GM12878 (cell line): Measurements from ENCODE around the gene SHB. TPM values are rescaled to one million over a fixed set of nuclear protein-coding genes. Genes with fewer than 3 reads are reported as not detected.

ENCODE experiments used
- ATAC-seq: fragments of 200-7000 bp; cut with Tn5 transposase; 3 replicates; pipeline ENCODE4 v1.9.1; 2020; ENCODE audit warnings: mild to moderate bottlenecking, moderate library complexity
- BruUV-seq: library from RNA; stranded (reverse); fragments of 400-500 nt; replicated peaks from 2 replicates; lab custom pipeline; 2021; lab: Mats Ljungman, UMichigan
- CTCF ChIA-PET: fragments of 300-600 bp; sonication (Branson Sonifier 250); formaldehyde crosslinking; extraction: SDS; loops from one replicate; lab custom pipeline; 2021; ENCODE audit warnings: inconsistent platforms; lab: Yijun Ruan, JAX
- POLR2A ChIA-PET: fragments of 350-600 bp; formaldehyde crosslinking; extraction: SDS; loops from one replicate; lab custom pipeline; 2021; ENCODE audit warnings: inconsistent platforms; lab: Charles Lee
- RAD21 ChIA-PET: fragments of 300-600 bp; sonication (Branson Sonifier 250); formaldehyde crosslinking; loops from one replicate; lab custom pipeline; 2023; ENCODE audit warnings: antibody characterized with exemption; ENCODE audit not compliant: unreplicated experiment; lab: Charles Lee
- SMC1A ChIA-PET: fragments of 300-600 bp; sonication (Branson Sonifier 250); formaldehyde crosslinking; loops from one replicate; lab custom pipeline; 2023; ENCODE audit not compliant: unreplicated experiment, uncharacterized antibody; lab: Charles Lee
- DNase-seq: peaks from one replicate; pipeline ENCODE4 v3.0.0-alpha.2; 2011; ENCODE audit warnings: low read depth, low spot score
- FAIRE-seq: peaks from 3 replicates; lab custom pipeline; 2011; peaks lifted over from hg19 to GRCh38; lab: Jason Lieb, UNC
- H2AFZ ChIP-seq: 2 replicates; pipeline ENCODE4 v1.6.0; 2011; ENCODE audit warnings: low read depth, low read length, control low read depth; ENCODE audit not compliant: control insufficient read depth
- H3K27ac ChIP-seq: 2 replicates; pipeline ENCODE4 v1.5.1; 2011; ENCODE audit warnings: control low read depth; ENCODE audit not compliant: control insufficient read depth, insufficient read depth
- H3K27me3 ChIP-seq, 2 experiments: replicated peaks in 1 of 2; 2 replicates each; pipeline versions ENCODE4 v1.6.0 to v1.6.1; 2011; ENCODE audit warnings: low read length in 1 of 2; ENCODE audit not compliant: control insufficient read depth in 2 of 2, insufficient read depth in 2 of 2
- H3K36me3 ChIP-seq, 2 experiments: 2 replicates each; pipeline ENCODE4 v1.5.1; 2011; ENCODE audit warnings: low read length in 1 of 2; ENCODE audit not compliant: control insufficient read depth in 2 of 2, insufficient read depth in 2 of 2
- H3K4me1 ChIP-seq: 2 replicates; pipeline ENCODE4 v1.6.1; 2011; ENCODE audit warnings: mild to moderate bottlenecking, low read length, moderate library complexity, mixed read lengths; ENCODE audit not compliant: control insufficient read depth, insufficient read depth
- H3K4me2 ChIP-seq: 2 replicates; pipeline ENCODE4 v1.6.0; 2011; ENCODE audit warnings: control low read depth; ENCODE audit not compliant: control insufficient read depth, insufficient read depth
- H3K4me3 ChIP-seq: fragments of 200-600 bp; sonication (generic); 2 replicates; pipeline ENCODE4 v1.5.1; 2016
- H3K79me2 ChIP-seq: 2 replicates; pipeline ENCODE4 v1.6.0; 2011; ENCODE audit warnings: low read length; ENCODE audit not compliant: control insufficient read depth, insufficient read depth
- H3K9ac ChIP-seq: 2 replicates; pipeline ENCODE4 v1.8.0; 2011; ENCODE audit warnings: low read length, control low read depth, mixed read lengths; ENCODE audit not compliant: control insufficient read depth, insufficient read depth
- H3K9me3 ChIP-seq: replicated peaks from 3 replicates; pipeline ENCODE4 v1.5.1; 2011; ENCODE audit warnings: mild to moderate bottlenecking, low read length; ENCODE audit not compliant: control insufficient read depth, insufficient read depth
- H4K20me1 ChIP-seq: 2 replicates; pipeline ENCODE4 v1.6.0; 2011; ENCODE audit not compliant: control insufficient read depth, insufficient read depth
- ASH2L ChIP-seq: fragments of 300-600, 200-600 bp; sonication (generic); IDR thresholded peaks from 2 replicates; pipeline ENCODE4 v1.6.1; 2017; ENCODE audit warnings: low read depth, mild to moderate bottlenecking, borderline replicate concordance
- BRCA1 ChIP-seq: IDR thresholded peaks from 2 replicates; pipeline ENCODE4 v1.6.1; 2011; ENCODE audit warnings: low read depth, low read length, improper control_type of control experiment
- HDAC2 ChIP-seq: fragments of 200-600 bp; sonication (generic); IDR thresholded peaks from 2 replicates; pipeline ENCODE4 v1.6.1; 2017
- RFX5 ChIP-seq: IDR thresholded peaks from 2 replicates; pipeline ENCODE4 v1.6.1; 2011; ENCODE audit warnings: low read depth, low read length, improper control_type of control experiment
- WGBS: methylation state at CpG from one replicate; pipeline ENCODE4 v1.1.6; 2016; ENCODE audit warnings: low lambda C conversion rate; ENCODE audit not compliant: insufficient replicate concordance, insufficient coverage; ENCODE audit errors: missing lambda C conversion rate; 5-methylcytosine and 5-hydroxymethylcytosine counted together
- in situ Hi-C: fragments of 300-500 bp; cut with MboI; formaldehyde crosslinking; loops from 9 replicates; pipeline ENCODE4 v1.14.3; 2018; ENCODE audit warnings: mixed read lengths
- intact Hi-C: fragments of 100-400 bp; cut with micrococcal nuclease; formaldehyde crosslinking; loops from one replicate; pipeline ENCODE4 v1.14.2; 2022; ENCODE audit not compliant: unreplicated experiment
- polyA plus RNA-seq, 11 experiments: library from polyadenylated mRNA; depleted of rRNA in 4 of 11; unstranded in 6 of 11; stranded (reverse) in 5 of 11; fragments of >200 nt; fragmentation: Nextera tagmentation in 4 of 11; fragmentation: Illumina TruSeq in 1 of 11; extraction: Ambion mirVana in 4 of 11; extraction: Trizol in 1 of 11; gene quantifications; 1 replicate in 1 of 11; 2 replicates in 10 of 11; pipeline versions ENCODE4 v1.2.1 to v1.2.3, GENCODE V29; 2011 to 2016; ENCODE audit warnings: inconsistent platforms in 2 of 11, missing spikeins in 2 of 11, low read depth in 1 of 11
- total RNA-seq, 4 experiments: library from RNA; depleted of rRNA in 3 of 4; stranded (reverse); fragments of >200 nt in 3 of 4; fragmentation: Illumina TruSeq in 1 of 4; extraction: Trizol in 1 of 4; gene quantifications; 2 replicates each; pipeline versions ENCODE4 v1.2.1 to v1.2.3, GENCODE V29; 2013 to 2021
- TF ChIP-seq, protein P1 (sequence below): IDR thresholded peaks from 2 replicates; pipeline ENCODE4 v1.6.1; 2011; ENCODE audit warnings: borderline replicate concordance, low read depth, mild to moderate bottlenecking, moderate library complexity, low read length; ENCODE audit not compliant: insufficient read depth, poor library complexity, severe bottlenecking
- TF ChIP-seq, protein P2 (sequence below): fragments of 150-350 bp; IDR thresholded peaks from 2 replicates; pipeline ENCODE4 v1.6.1; 2016; ENCODE audit warnings: low read depth, low read length

SHB gene
- total and polyA plus RNA-seq, 10 of the 15 experiments (the other 5 are each of a cell fraction or from before 2014, with no cell fraction given) = 0.29 to 6.2 (median 1.3) TPM

DNA sequence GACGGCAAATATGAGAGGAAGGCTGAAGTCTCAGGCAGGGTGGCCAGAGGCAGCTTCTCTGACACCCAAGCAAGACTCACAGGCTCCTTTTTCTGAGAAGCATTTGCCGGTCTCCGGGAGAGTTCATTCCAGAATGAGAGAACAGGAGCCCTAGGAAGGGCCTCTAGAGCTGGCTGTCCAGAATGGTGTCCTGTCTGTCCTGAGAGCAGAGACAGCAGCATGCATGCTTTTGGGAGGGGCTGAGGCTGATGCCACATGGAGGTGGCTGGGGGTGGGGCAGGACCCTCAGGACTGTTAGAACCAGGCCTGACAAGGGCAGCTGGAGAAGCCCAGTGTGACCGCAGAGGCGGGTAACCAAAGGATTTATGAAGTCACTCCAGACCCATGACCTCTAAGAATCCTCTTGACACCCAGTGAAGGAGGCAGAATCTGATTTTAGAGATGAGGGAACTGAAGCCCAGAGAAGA lies 60.0 kb downstream of the SHB start:
- TF ChIP-seq ASH2L (no peak), BRCA1 (no peak), RFX5 (no peak), HDAC2 (no peak)
- TF ChIP-seq, protein P1, sequence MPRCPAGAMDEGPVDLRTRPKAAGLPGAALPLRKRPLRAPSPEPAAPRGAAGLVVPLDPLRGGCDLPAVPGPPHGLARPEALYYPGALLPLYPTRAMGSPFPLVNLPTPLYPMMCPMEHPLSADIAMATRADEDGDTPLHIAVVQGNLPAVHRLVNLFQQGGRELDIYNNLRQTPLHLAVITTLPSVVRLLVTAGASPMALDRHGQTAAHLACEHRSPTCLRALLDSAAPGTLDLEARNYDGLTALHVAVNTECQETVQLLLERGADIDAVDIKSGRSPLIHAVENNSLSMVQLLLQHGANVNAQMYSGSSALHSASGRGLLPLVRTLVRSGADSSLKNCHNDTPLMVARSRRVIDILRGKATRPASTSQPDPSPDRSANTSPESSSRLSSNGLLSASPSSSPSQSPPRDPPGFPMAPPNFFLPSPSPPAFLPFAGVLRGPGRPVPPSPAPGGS = no peak
- TF ChIP-seq, protein P2, sequence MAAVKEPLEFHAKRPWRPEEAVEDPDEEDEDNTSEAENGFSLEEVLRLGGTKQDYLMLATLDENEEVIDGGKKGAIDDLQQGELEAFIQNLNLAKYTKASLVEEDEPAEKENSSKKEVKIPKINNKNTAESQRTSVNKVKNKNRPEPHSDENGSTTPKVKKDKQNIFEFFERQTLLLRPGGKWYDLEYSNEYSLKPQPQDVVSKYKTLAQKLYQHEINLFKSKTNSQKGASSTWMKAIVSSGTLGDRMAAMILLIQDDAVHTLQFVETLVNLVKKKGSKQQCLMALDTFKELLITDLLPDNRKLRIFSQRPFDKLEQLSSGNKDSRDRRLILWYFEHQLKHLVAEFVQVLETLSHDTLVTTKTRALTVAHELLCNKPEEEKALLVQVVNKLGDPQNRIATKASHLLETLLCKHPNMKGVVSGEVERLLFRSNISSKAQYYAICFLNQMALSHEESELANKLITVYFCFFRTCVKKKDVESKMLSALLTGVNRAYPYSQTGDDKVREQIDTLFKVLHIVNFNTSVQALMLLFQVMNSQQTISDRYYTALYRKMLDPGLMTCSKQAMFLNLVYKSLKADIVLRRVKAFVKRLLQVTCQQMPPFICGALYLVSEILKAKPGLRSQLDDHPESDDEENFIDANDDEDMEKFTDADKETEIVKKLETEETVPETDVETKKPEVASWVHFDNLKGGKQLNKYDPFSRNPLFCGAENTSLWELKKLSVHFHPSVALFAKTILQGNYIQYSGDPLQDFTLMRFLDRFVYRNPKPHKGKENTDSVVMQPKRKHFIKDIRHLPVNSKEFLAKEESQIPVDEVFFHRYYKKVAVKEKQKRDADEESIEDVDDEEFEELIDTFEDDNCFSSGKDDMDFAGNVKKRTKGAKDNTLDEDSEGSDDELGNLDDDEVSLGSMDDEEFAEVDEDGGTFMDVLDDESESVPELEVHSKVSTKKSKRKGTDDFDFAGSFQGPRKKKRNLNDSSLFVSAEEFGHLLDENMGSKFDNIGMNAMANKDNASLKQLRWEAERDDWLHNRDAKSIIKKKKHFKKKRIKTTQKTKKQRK = no peak
- Histone ChIP-seq H2AFZ (no peak overlapping the region), H3K79me2 (no peaks in the 10 kb centered on the region), H3K4me3 (no peak overlapping the region), H3K4me2 (peak overlapping the region; percentile 75), H4K20me1 (no peaks in the 10 kb centered on the region), H3K36me3 (no peaks in the 10 kb centered on the region), H3K27ac (peak overlapping the region; percentile 58), H3K27me3 (no peaks in the 10 kb centered on the region), H3K9me3 (no peaks in the 10 kb centered on the region), H3K9ac (peak overlapping the region; percentile 46), H3K4me1 (peaks cover 17% of the 10 kb centered on the region)
- no peak for FAIRE-seq
- no peak for ATAC-seq
- WGBS = 97% methylated on average over 5 of the region's 5 CpGs
- RAD21 ChIA-PET = interaction anchor here (1.0 to 2.0 kb wide), 6 partner anchors 10 to 352 kb away, joined by 3 to 15 read pairs (median 4); no protein-coding TSS in a partner anchor
- CTCF ChIA-PET = interaction anchor here (0.8 to 1.6 kb wide), 6 partner anchors 8 to 106 kb away, joined by 3 to 7 read pairs (median 3); no protein-coding TSS in a partner anchor
- POLR2A ChIA-PET = interaction anchor here (0.7 to 1.2 kb wide), 4 partner anchors 11 to 96 kb away, joined by 3 to 5 read pairs (median 4); no protein-coding TSS in a partner anchor
- no peak for DNase-seq
- intact Hi-C loops = no loop called here
- no TSS peak for BruUV-seq
- SMC1A ChIA-PET = interaction anchor here (0.7 to 3.6 kb wide), 7 partner anchors 10 to 95 kb away, joined by 3 to 23 read pairs (median 4); no protein-coding TSS in a partner anchor
- in situ Hi-C loops = loop anchor here (25.0 kb wide), 1 partner anchor 522 kb away; the partner anchor contains the start of gene POLR1E
